GM21528 (cell line): ENCODE measurements around the gene C9orf72.
A peak's percentile ranks its signal among the peaks of the same experiment; 100 is the strongest.
"Not testable (repeated sequence)": the region's sequence is repeated elsewhere in the genome, so short reads cannot be mapped to it uniquely, and the experiment has no call there.

Source experiments
- ATAC-seq: cut with Tn5 transposase; IDR thresholded peaks from one replicate; pipeline ENCODE4 v1.9.1; 2021; ENCODE audit warnings: mild to moderate bottlenecking, moderate library complexity; ENCODE audit not compliant: unreplicated experiment, low FRiP score

C9orf72 gene

GRCh38 chr9:27572918-27573633 lies at the start of gene C9orf72:
Gene C9orf72 (minus strand): TSS chr9:27573481. CDS start chr9:27567120, 6,361 bp downstream.
- peak; percentile 74 for ATAC-seq

GRCh38 chr9:27622693-27623340 lies 49.5 kb upstream of the C9orf72 start:
- ATAC-seq: no peak

- ATAC-seq: no peak
These were observed 46.5 kb upstream of the C9orf72 start for GRCh38 chr9:27619743-27620142.

- ATAC-seq: no peak
These were observed 44.8 kb upstream of the C9orf72 start for GRCh38 chr9:27618066-27618465.

GRCh38 chr9:27614551-27614950 lies 41.3 kb upstream of the C9orf72 start:
- no peak for ATAC-seq

- ATAC-seq: not testable (repeated sequence)
These were observed 38.8 kb upstream of the C9orf72 start for GRCh38 chr9:27612036-27612435.

- no peak for ATAC-seq
These were observed 37.3 kb upstream of the C9orf72 start for GRCh38 chr9:27610622-27611021.

- no peak for ATAC-seq
These were observed 29.7 kb upstream of the C9orf72 start for GRCh38 chr9:27602954-27603353.

- no peak for ATAC-seq
These were observed 29.0 kb upstream of the C9orf72 start for GRCh38 chr9:27602142-27602861.

- ATAC-seq: no peak
These were observed 28.1 kb upstream of the C9orf72 start for GRCh38 chr9:27601396-27601795.

- no peak for ATAC-seq
These were observed 27.0 kb upstream of the C9orf72 start for GRCh38 chr9:27600256-27600655.

GRCh38 chr9:27599870-27600238 lies 26.6 kb upstream of the C9orf72 start:
- no peak for ATAC-seq

- ATAC-seq: no peak
These were observed 26.0 kb upstream of the C9orf72 start for GRCh38 chr9:27599102-27599869.

GRCh38 chr9:27595733-27596132 lies 22.5 kb upstream of the C9orf72 start:
- no peak for ATAC-seq

- ATAC-seq: no peak
These were observed 18.4 kb upstream of the C9orf72 start for GRCh38 chr9:27591672-27592071.

GRCh38 chr9:27591093-27591492 lies 17.8 kb upstream of the C9orf72 start:
- no peak for ATAC-seq

GRCh38 chr9:27590651-27591050 lies 17.4 kb upstream of the C9orf72 start:
- ATAC-seq: no peak

- ATAC-seq: no peak
These were observed 16.2 kb upstream of the C9orf72 start for GRCh38 chr9:27589462-27589861.

- no peak for ATAC-seq
These were observed 13.0 kb upstream of the C9orf72 start for GRCh38 chr9:27586304-27586703.

GRCh38 chr9:27584931-27585330 lies 11.7 kb upstream of the C9orf72 start:
- ATAC-seq: no peak

- ATAC-seq: no peak
These were observed 9.5 kb upstream of the C9orf72 start for GRCh38 chr9:27582794-27583193.
